RWPE2 (cell line): ENCODE data around the gene NALCN.
A peak's percentile ranks its signal among the peaks of the same experiment; 100 is the strongest.

Experiments
- ATAC-seq: fragments of 200-7000 bp; cut with Tn5 transposase; 3 replicates; pipeline ENCODE4 v1.9.1; 2021; ENCODE audit warnings: low read depth
- DNase-seq: peaks from one replicate; pipeline ENCODE4 v3.0.0-alpha.2; 2020; ENCODE audit warnings: low spot score
- H3K27ac ChIP-seq: fragments of 450-650 bp; 2 replicates; pipeline ENCODE4 v1.5.1; 2017; ENCODE audit warnings: mild to moderate bottlenecking; ENCODE audit not compliant: poor library complexity, severe bottlenecking
- H3K27me3 ChIP-seq: fragments of 250-450 bp; sonication (Bioruptor Pico); 2 replicates; pipeline ENCODE4 v1.5.1; 2021; ENCODE audit warnings: mild to moderate bottlenecking, moderate library complexity; ENCODE audit not compliant: insufficient read depth, poor library complexity, severe bottlenecking
- H3K36me3 ChIP-seq: fragments of 250-450 bp; sonication (Bioruptor Pico); 2 replicates; pipeline ENCODE4 v1.5.1; 2020; ENCODE audit warnings: low read depth, mild to moderate bottlenecking, moderate library complexity
- H3K4me1 ChIP-seq: fragments of 250-450 bp; sonication (Bioruptor Pico); 2 replicates; pipeline ENCODE4 v1.5.1; 2021; ENCODE audit warnings: mild to moderate bottlenecking, moderate library complexity; ENCODE audit not compliant: insufficient read depth, poor library complexity, severe bottlenecking
- H3K4me3 ChIP-seq: fragments of 250-450 bp; sonication (Bioruptor Pico); 2 replicates; pipeline ENCODE4 v1.5.1; 2021; ENCODE audit warnings: mild to moderate bottlenecking, moderate library complexity; ENCODE audit not compliant: severe bottlenecking
- H3K9me3 ChIP-seq: fragments of 250-450 bp; sonication (Bioruptor Pico); 2 replicates; pipeline ENCODE4 v1.5.1; 2021; ENCODE audit warnings: mild to moderate bottlenecking, moderate library complexity; ENCODE audit not compliant: severe bottlenecking
- CTCF ChIP-seq: fragments of 450-650 bp; IDR thresholded peaks from one replicate; pipeline ENCODE4 v1.5.1; 2017; ENCODE audit warnings: mild to moderate bottlenecking, moderate library complexity; ENCODE audit not compliant: poor library complexity, severe bottlenecking

NALCN gene

GRCh38 chr13:101013245-101013644, 403.1 kb downstream of the NALCN start:
- no peak for TF ChIP-seq CTCF

GRCh38 chr13:101010100-101010499, 406.2 kb downstream of the NALCN start:
- no peak for ATAC-seq
- Histone ChIP-seq H3K27me3 (no peaks in the 10 kb centered on the region), H3K9me3 (no peaks in the 10 kb centered on the region), H3K4me3 (no peak overlapping the region), H3K4me1 (no peaks in the 10 kb centered on the region), H3K36me3 (no peaks in the 10 kb centered on the region), H3K27ac (no peak overlapping the region)
- no peak for DNase-seq
- no peak for TF ChIP-seq CTCF

More at GRCh38 chr13:101013245-101013644, 403.1 kb downstream of the NALCN start:
- H3K9me3 ChIP-seq = no peaks in the 10 kb centered on the region
- no peaks in the 10 kb centered on the region for H3K4me1 ChIP-seq
- H3K27me3 ChIP-seq = no peaks in the 10 kb centered on the region
- DNase-seq = no peak
- no peaks in the 10 kb centered on the region for H3K36me3 ChIP-seq
- ATAC-seq = peak; percentile 17; the same call in 1 of the 3 replicates
- H3K27ac ChIP-seq = no peak overlapping the region
- H3K4me3 ChIP-seq = no peak overlapping the region

GRCh38 chr13:101007245-101007644, 409.1 kb downstream of the NALCN start:
- no peak for DNase-seq
- H3K4me1 ChIP-seq = no peaks in the 10 kb centered on the region
- H3K27me3 ChIP-seq = no peaks in the 10 kb centered on the region
- no peak overlapping the region for H3K27ac ChIP-seq
- no peak overlapping the region for H3K4me3 ChIP-seq
- no peak for TF ChIP-seq CTCF
- H3K36me3 ChIP-seq = no peaks in the 10 kb centered on the region
- no peaks in the 10 kb centered on the region for H3K9me3 ChIP-seq
- ATAC-seq = peak; percentile 23; the same call in 1 of the 3 replicates
